Karpas-422 (cell line): ENCODE data around the gene ATRN. TPM values are rescaled to one million over a fixed set of nuclear protein-coding genes. Genes with fewer than 3 reads are reported as not detected.

Source experiments
- DNase-seq: peaks from one replicate; pipeline ENCODE4 v3.0.0-alpha.2; 2015
- H2AFZ ChIP-seq: fragments of 200-600 bp; sonication (generic); 2 replicates; pipeline ENCODE4 v1.6.1; 2014; ENCODE audit warnings: antibody characterized with exemption, low read length, mixed read lengths
- H3K27ac ChIP-seq: fragments of 200-600 bp; sonication (generic); 2 replicates; pipeline ENCODE4 v1.5.1; 2014; ENCODE audit warnings: mild to moderate bottlenecking, low read length, moderate library complexity
- H3K27me3 ChIP-seq: fragments of 200-600 bp; sonication (generic); 2 replicates; pipeline ENCODE4 v1.6.1; 2014; ENCODE audit warnings: low read length, mixed read lengths
- H3K36me3 ChIP-seq: fragments of 200-600 bp; sonication (generic); 2 replicates; pipeline ENCODE4 v1.6.1; 2014; ENCODE audit warnings: low read length, mixed read lengths; ENCODE audit not compliant: insufficient read depth
- H3K4me1 ChIP-seq: fragments of 200-600 bp; sonication (generic); 2 replicates; pipeline ENCODE4 v1.6.1; 2014; ENCODE audit warnings: mild to moderate bottlenecking, low read length, mixed read lengths
- H3K4me2 ChIP-seq: fragments of 200-600 bp; sonication (generic); 2 replicates; pipeline ENCODE4 v1.6.1; 2014; ENCODE audit warnings: low read length, low read depth, mild to moderate bottlenecking; ENCODE audit not compliant: poor library complexity, severe bottlenecking
- H3K4me3 ChIP-seq: fragments of 200-600 bp; sonication (generic); 2 replicates; pipeline ENCODE4 v1.5.1; 2014; ENCODE audit warnings: mild to moderate bottlenecking, antibody characterized with exemption, low read length, mixed read lengths
- H3K79me2 ChIP-seq: fragments of 200-600 bp; sonication (generic); 2 replicates; pipeline ENCODE4 v1.6.1; 2014; ENCODE audit warnings: mild to moderate bottlenecking, low read length, mixed read lengths
- H3K9ac ChIP-seq: fragments of 200-600 bp; sonication (generic); 2 replicates; pipeline ENCODE4 v1.6.0; 2014; ENCODE audit warnings: low read length
- H3K9me2 ChIP-seq: fragments of 200-600 bp; sonication (generic), shearing (Covaris generic); replicated peaks from 2 replicates; pipeline ENCODE4 v1.6.0; 2014; ENCODE audit warnings: mild to moderate bottlenecking, low read length, moderate library complexity; ENCODE audit not compliant: insufficient read depth
- H3K9me3 ChIP-seq: fragments of 300-700, 200-600 bp; sonication (generic); 2 replicates; pipeline ENCODE4 v1.6.1; 2014; ENCODE audit warnings: low read length, mixed read lengths
- H4K20me1 ChIP-seq: fragments of 200-600 bp; sonication (generic); 2 replicates; pipeline ENCODE4 v1.6.1; 2014; ENCODE audit warnings: mild to moderate bottlenecking, antibody characterized with exemption, low read length, low read depth; ENCODE audit not compliant: insufficient read depth
- total RNA-seq: library from RNA; depleted of rRNA; stranded (reverse); fragments of >200 nt; shearing (Covaris generic); gene quantifications from 2 replicates; pipeline ENCODE4 v1.2.3, GENCODE V29; 2014; ENCODE audit warnings: low replicate concordance

The ATRN gene
- total RNA-seq, 1 experiment from 2014 or later, result 8.2 TPM

DNA sequence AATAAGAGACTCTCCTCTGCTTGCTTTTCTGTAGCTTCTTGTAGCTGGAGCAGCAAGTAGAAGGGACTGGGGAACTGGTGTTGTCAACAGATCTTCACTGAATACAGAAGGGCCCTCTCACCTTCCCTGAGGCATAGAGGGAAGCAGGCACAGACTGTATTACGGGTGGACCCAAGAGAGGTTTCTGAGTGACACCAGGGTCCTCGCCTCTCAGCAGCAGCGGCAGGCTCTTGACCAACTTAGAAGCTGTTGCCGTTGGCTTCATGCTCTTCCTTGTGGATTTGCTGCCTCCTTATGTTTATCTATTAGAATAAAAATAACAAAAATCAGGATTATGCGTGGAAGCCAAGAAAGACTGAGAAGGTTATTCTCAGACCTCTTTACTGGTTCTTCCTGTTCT lies 160.7 kb downstream of the ATRN start:
- H3K4me2 ChIP-seq, result no peak overlapping the region
- no peak overlapping the region for H3K4me3 ChIP-seq
- no peak for DNase-seq
- no peaks in the 10 kb centered on the region for H3K9me3 ChIP-seq
- no peak overlapping the region for H3K9ac ChIP-seq
- H3K9me2 ChIP-seq, result no peaks in the 10 kb centered on the region
- no peaks in the 10 kb centered on the region for H3K79me2 ChIP-seq
- no peak overlapping the region for H3K27ac ChIP-seq
- H3K27me3 ChIP-seq, result no peaks in the 10 kb centered on the region
- H3K4me1 ChIP-seq, result no peaks in the 10 kb centered on the region
- no peaks in the 10 kb centered on the region for H3K36me3 ChIP-seq
- H4K20me1 ChIP-seq, result no peaks in the 10 kb centered on the region
- H2AFZ ChIP-seq, result no peak overlapping the region

DNA sequence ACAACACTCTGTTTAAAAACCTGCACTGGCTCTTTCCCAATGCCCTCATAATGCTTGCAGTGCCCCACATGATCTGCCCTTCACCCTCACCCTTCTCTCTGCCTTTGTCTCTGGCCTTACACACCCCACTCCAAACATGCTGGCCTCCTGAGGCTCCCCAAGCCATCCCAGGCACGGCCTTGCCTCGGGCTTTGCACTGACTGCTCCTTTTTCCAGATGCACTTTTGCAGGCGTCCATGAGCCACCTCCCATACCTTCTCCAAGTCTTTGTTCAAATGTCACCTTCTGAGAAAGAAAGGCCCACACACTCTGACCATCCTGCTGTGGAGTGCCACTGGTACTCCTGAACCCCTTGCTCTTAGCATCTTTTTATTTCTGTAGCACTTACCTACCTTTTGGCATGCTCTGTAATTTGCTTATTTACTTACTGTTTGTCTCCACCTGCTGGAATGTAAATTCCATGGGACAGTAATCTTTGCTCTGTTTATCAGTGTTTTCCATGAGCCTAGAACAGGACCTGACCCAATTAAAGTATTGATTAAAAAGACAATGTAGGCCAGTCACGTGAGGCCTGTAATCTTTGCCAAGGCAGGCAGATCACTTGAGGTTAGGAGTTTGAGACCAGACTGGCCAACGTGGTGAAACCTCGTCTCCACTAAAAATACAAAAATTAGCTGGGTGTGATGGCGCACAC lies 161.6 kb downstream of the ATRN start:
- Histone ChIP-seq H3K27me3 (no peaks in the 10 kb centered on the region), H3K4me3 (no peak overlapping the region), H3K9me3 (no peaks in the 10 kb centered on the region), H3K9me2 (no peaks in the 10 kb centered on the region), H3K79me2 (no peaks in the 10 kb centered on the region), H3K9ac (no peak overlapping the region), H2AFZ (no peak overlapping the region), H3K4me2 (no peak overlapping the region), H3K27ac (no peak overlapping the region), H3K4me1 (no peaks in the 10 kb centered on the region), H4K20me1 (no peaks in the 10 kb centered on the region), H3K36me3 (no peaks in the 10 kb centered on the region)
- DNase-seq, result no peak

DNA sequence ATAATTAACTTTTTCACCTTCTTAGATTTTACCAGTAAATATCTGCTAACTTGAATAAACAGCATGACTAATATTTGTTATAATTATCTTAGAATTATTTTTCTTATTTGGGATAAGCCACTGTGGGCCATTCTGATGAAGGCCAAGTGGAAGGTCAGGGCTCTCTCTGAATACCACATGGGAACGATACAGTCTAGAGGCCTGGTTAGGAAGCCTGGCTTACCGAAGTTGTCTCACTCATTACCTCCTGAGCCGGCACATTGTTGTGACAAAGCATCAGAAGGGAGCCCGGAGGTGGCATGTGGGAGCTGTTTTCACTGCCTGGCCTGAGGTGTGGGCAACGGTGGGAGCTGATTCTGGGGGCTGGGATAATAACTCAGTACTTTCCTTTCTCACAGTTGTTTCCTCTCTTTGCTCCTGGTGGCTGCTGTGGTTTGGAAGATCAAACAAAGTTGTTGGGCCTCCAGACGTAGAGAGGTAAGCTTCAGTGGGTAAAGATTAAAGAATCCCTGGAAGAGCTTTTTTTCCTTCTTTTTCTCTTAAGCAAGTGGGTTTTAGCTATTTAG lies 163.2 kb downstream of the ATRN start:
- H3K4me1 ChIP-seq, result no peaks in the 10 kb centered on the region
- H3K36me3 ChIP-seq, result no peaks in the 10 kb centered on the region
- H3K4me2 ChIP-seq, result no peak overlapping the region
- no peak for DNase-seq
- no peaks in the 10 kb centered on the region for H3K9me2 ChIP-seq
- H4K20me1 ChIP-seq, result no peaks in the 10 kb centered on the region
- H3K27ac ChIP-seq, result no peak overlapping the region
- no peaks in the 10 kb centered on the region for H3K9me3 ChIP-seq
- H3K27me3 ChIP-seq, result no peaks in the 10 kb centered on the region
- no peak overlapping the region for H3K9ac ChIP-seq
- no peak overlapping the region for H2AFZ ChIP-seq
- no peak overlapping the region for H3K4me3 ChIP-seq
- no peaks in the 10 kb centered on the region for H3K79me2 ChIP-seq

DNA sequence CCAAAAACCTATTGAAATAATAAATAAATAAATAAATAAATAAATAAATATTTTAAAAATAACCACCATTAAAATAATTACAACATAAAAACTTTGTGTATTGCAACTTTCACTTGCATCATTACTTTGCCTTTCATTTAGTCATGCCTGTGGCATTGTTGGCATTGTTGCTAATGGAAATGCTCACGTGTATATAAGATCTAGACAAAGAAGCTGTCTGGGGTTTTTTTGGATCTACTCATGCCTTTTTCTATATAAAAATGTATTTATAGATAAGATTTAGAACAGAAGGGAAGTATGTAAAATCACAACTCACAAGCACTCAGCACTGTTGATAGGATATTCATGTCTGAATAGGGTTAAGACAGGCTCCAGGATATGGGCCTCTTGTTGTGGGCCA lies 164.5 kb downstream of the ATRN start:
- Histone ChIP-seq H3K9ac (no peak overlapping the region), H3K9me3 (no peaks in the 10 kb centered on the region), H3K27ac (no peak overlapping the region), H3K4me3 (no peak overlapping the region), H3K4me2 (no peak overlapping the region), H3K9me2 (no peaks in the 10 kb centered on the region), H4K20me1 (no peaks in the 10 kb centered on the region), H2AFZ (no peak overlapping the region), H3K79me2 (no peaks in the 10 kb centered on the region), H3K4me1 (no peaks in the 10 kb centered on the region), H3K27me3 (no peaks in the 10 kb centered on the region), H3K36me3 (no peaks in the 10 kb centered on the region)
- no peak for DNase-seq

DNA sequence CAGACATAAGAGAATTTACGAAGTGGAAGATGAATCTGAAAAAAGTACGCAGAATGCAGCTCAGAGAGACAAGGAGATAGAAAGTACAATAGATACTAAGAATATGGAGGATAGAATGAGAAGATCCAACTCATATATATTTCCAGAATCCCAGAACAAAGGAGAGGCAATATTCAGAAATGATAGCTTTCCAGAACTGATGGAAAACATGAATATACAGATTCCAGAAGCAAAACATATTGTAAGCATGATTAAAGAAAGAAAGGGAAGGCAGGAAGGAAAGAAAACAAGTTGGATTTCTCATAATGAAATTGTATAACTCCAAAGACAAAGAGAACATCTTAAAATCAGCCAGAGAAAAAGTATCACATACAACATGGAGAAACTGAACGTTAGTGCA lies 169.4 kb downstream of the ATRN start:
- H3K79me2 ChIP-seq, result no peaks in the 10 kb centered on the region
- no peaks in the 10 kb centered on the region for H3K9me3 ChIP-seq

DNA sequence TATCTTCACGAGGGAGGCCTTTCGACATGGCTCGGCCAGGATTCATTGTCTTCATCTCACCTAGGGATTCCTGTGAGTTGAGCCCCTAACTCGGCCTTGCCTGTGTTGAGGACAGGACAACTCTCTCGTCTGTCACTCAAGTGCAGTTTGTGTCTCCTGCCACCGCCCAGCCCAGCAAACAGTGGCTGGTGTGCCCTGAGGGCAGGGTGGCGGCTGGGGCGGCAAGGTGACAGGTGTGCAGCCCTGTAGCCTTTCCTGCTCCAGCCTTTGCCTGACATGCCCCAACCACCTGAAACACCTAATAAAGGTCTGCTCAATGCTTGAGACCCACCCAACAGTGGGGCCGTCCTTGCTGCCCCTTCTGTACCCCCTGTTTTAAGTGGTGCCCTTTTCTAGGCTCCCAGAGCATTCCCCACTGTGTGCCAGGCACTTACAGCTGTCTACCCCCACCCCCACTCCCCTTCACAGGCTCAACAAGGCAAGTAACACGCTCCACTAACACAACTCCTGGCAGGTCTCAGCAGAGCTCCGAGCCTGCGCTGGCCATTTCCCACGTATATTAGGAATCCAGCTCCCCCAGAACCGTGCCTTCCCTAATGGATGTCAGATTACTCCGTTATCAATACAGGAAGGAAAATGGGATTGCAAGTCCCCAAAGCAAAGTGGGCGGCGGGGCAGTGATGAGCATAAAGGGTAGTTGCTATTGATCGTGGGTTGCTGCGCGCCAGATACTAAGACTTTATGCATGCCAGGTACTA lies 174.7 kb downstream of the ATRN start:
- H3K27ac ChIP-seq, result no peak overlapping the region
- DNase-seq, result no peak
- no peaks in the 10 kb centered on the region for H3K9me3 ChIP-seq
- H3K4me2 ChIP-seq, result no peak overlapping the region
- H4K20me1 ChIP-seq, result no peaks in the 10 kb centered on the region
- H3K4me3 ChIP-seq, result no peak overlapping the region
- H3K79me2 ChIP-seq, result no peaks in the 10 kb centered on the region
- H2AFZ ChIP-seq, result no peak overlapping the region
- H3K27me3 ChIP-seq, result no peaks in the 10 kb centered on the region
- H3K9ac ChIP-seq, result no peak overlapping the region
- H3K36me3 ChIP-seq, result no peaks in the 10 kb centered on the region
- no peaks in the 10 kb centered on the region for H3K4me1 ChIP-seq
- H3K9me2 ChIP-seq, result no peaks in the 10 kb centered on the region

More for the DNA sequence above, 169.4 kb downstream of the ATRN start:
- Histone ChIP-seq H3K4me2 (no peak overlapping the region), H3K4me1 (no peaks in the 10 kb centered on the region), H3K9me2 (no peaks in the 10 kb centered on the region), H3K36me3 (no peaks in the 10 kb centered on the region), H3K9ac (no peak overlapping the region), H3K4me3 (no peak overlapping the region), H2AFZ (no peak overlapping the region), H3K27ac (no peak overlapping the region), H3K27me3 (no peaks in the 10 kb centered on the region), H4K20me1 (no peaks in the 10 kb centered on the region)
- DNase-seq, result no peak

DNA sequence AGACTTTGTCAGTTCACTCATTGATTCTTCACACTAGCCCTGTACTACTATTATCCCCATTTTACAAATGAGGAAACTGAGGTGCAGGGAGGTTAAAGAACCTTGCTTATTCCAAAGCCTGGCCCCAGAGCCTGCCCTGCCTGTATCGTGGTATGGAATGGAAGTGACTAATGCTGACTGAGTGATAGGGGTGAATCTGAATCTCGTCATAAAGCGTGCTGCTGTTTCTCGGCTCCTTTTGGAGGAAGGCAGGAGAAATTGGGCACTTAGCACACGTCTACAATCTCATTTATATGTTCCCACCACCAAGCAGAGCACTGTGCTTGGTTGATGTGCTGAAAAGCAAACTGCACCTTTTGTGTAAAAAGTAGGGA lies 175.2 kb downstream of the ATRN start:
- Histone ChIP-seq H3K27me3 (no peaks in the 10 kb centered on the region), H4K20me1 (no peaks in the 10 kb centered on the region), H3K4me3 (no peak overlapping the region), H3K79me2 (no peaks in the 10 kb centered on the region), H2AFZ (no peak overlapping the region), H3K9ac (no peak overlapping the region), H3K4me2 (no peak overlapping the region), H3K9me3 (no peaks in the 10 kb centered on the region), H3K27ac (no peak overlapping the region), H3K9me2 (no peaks in the 10 kb centered on the region), H3K36me3 (no peaks in the 10 kb centered on the region), H3K4me1 (peaks cover 3% of the 10 kb centered on the region)
- no peak for DNase-seq

DNA sequence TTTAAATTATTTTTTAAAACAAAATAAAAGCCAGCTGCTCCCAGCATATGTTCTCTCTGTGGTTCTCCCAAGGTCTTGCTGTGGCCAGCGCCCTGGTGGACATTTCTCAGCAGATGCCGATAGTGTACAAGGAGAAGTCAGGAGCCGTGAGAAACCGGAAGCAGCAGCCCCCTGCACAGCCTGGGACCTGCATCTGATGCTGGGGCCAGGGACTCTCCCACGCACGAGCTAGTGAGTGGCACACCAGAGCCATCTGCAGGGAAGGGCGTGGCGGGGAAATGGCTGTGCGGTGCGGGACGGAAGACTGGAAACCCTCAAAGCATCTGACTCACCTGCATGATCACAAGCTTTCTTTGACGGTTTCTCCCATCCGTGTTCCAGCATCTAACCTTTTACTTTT lies 175.8 kb downstream of the ATRN start:
- Histone ChIP-seq H3K27me3 (no peaks in the 10 kb centered on the region), H3K9ac (no peak overlapping the region), H3K4me1 (peaks cover 8% of the 10 kb centered on the region), H3K4me3 (no peak overlapping the region), H2AFZ (no peak overlapping the region), H3K4me2 (no peak overlapping the region), H3K36me3 (no peaks in the 10 kb centered on the region), H3K79me2 (no peaks in the 10 kb centered on the region), H3K9me3 (no peaks in the 10 kb centered on the region), H3K9me2 (no peaks in the 10 kb centered on the region), H4K20me1 (no peaks in the 10 kb centered on the region), H3K27ac (no peak overlapping the region)
- DNase-seq, result no peak
